OCI-LY3 (cell line): Measurements from ENCODE around the gene CREB5.

Experiments used
- H2AFZ ChIP-seq: fragments of 200-600, 300-600 bp; shearing (Covaris generic); 2 replicates; pipeline ENCODE4 v1.6.0; 2014; ENCODE audit warnings: antibody characterized with exemption, low read depth, low read length
- H3K27ac ChIP-seq: fragments of 200-600, 300-600 bp; sonication (generic); 2 replicates; pipeline ENCODE4 v1.5.1; 2014; ENCODE audit warnings: mild to moderate bottlenecking, low read length, moderate library complexity, mixed read lengths
- H3K27me3 ChIP-seq: fragments of 200-600, 300-600 bp; sonication (generic); 2 replicates; pipeline ENCODE4 v1.6.1; 2014; ENCODE audit warnings: low read depth, low read length, mixed read lengths
- H3K36me3 ChIP-seq: fragments of 200-600, 300-600 bp; sonication (generic); replicated peaks from 2 replicates; pipeline ENCODE3; 2014; ENCODE audit warnings: low read depth, low read length, mixed read lengths
- H3K4me1 ChIP-seq: fragments of 300-600, 200-600 bp; sonication (generic); 2 replicates; pipeline ENCODE4 v1.6.1; 2014; ENCODE audit warnings: low read length, mixed read lengths
- H3K4me2 ChIP-seq: fragments of 200-600, 300-600 bp; sonication (generic); 2 replicates; pipeline ENCODE4 v1.6.1; 2014; ENCODE audit warnings: low read length, mixed read lengths
- H3K4me3 ChIP-seq: fragments of 300-600, 200-600 bp; sonication (generic); 2 replicates; pipeline ENCODE4 v1.5.1; 2014; ENCODE audit warnings: antibody characterized with exemption, mild to moderate bottlenecking, low read length, moderate library complexity
- H3K79me2 ChIP-seq: fragments of 300-600, 200-600 bp; shearing (Covaris generic); 2 replicates; pipeline ENCODE4 v1.6.1; 2014; ENCODE audit warnings: mild to moderate bottlenecking, low read length, mixed read lengths
- H3K9ac ChIP-seq: fragments of 300-600, 200-600 bp; shearing (Covaris generic); 2 replicates; pipeline ENCODE4 v1.6.0; 2014; ENCODE audit warnings: mild to moderate bottlenecking, low read length, moderate library complexity
- H3K9me3 ChIP-seq: fragments of 200-600, 300-600 bp; shearing (Covaris generic); 2 replicates; pipeline ENCODE4 v1.6.1; 2014; ENCODE audit warnings: low read length, mixed read lengths; ENCODE audit not compliant: insufficient read depth
- H4K20me1 ChIP-seq: fragments of 200-600, 300-600 bp; sonication (generic); 2 replicates; pipeline ENCODE4 v1.6.1; 2016; ENCODE audit warnings: low read length, mixed read lengths; ENCODE audit not compliant: insufficient read depth
- CTCF ChIP-seq: fragments of 200-600, 300-600 bp; sonication (generic); IDR thresholded peaks from 2 replicates; pipeline ENCODE4 v1.5.1; 2014; ENCODE audit warnings: antibody characterized with exemption, low read length, low read depth
- EZH2phosphoT487 ChIP-seq: fragments of 200-600 bp; shearing (Covaris generic); IDR thresholded peaks from 2 replicates; pipeline ENCODE4 v1.6.1; 2018; ENCODE audit warnings: antibody characterized with exemption, mixed run types, low read depth

The CREB5 gene

GRCh38 chr7:28858206-28858605, 445.9 kb downstream of the CREB5 start:
- Histone ChIP-seq H3K9ac (no peak overlapping the region), H2AFZ (no peak overlapping the region), H3K9me3 (no peaks in the 10 kb centered on the region), H3K27me3 (peaks cover 12% of the 10 kb centered on the region), H3K4me3 (no peak overlapping the region), H3K4me1 (peaks cover 8% of the 10 kb centered on the region), H4K20me1 (no peaks in the 10 kb centered on the region), H3K79me2 (no peaks in the 10 kb centered on the region), H3K4me2 (no peak overlapping the region), H3K27ac (no peak overlapping the region), H3K36me3 (no peaks in the 10 kb centered on the region)
- TF ChIP-seq EZH2phosphoT487 (no peak), CTCF (no peak)

- no peak overlapping the region for H3K4me3 ChIP-seq
- no peaks in the 10 kb centered on the region for H3K36me3 ChIP-seq
- peaks cover 5% of the 10 kb centered on the region; the same call in 1 of the 2 replicates for H3K4me1 ChIP-seq
- no peaks in the 10 kb centered on the region for H3K79me2 ChIP-seq
- H3K4me2 ChIP-seq = no peak overlapping the region
- peaks cover 12% of the 10 kb centered on the region for H3K27me3 ChIP-seq
- H3K27ac ChIP-seq = no peak overlapping the region
- no peak for TF ChIP-seq CTCF
- TF ChIP-seq EZH2phosphoT487 = no peak
- H2AFZ ChIP-seq = no peak overlapping the region
- no peaks in the 10 kb centered on the region for H4K20me1 ChIP-seq
- H3K9me3 ChIP-seq = no peaks in the 10 kb centered on the region
- no peak overlapping the region for H3K9ac ChIP-seq
Observed at GRCh38 chr7:28858895-28859294, 446.6 kb downstream of the CREB5 start.

GRCh38 chr7:28861825-28862224, 449.5 kb downstream of the CREB5 start:
- Histone ChIP-seq H3K9me3 (no peaks in the 10 kb centered on the region), H2AFZ (no peak overlapping the region), H3K27me3 (peaks cover 24% of the 10 kb centered on the region), H4K20me1 (no peaks in the 10 kb centered on the region), H3K27ac (no peak overlapping the region), H3K4me1 (no peaks in the 10 kb centered on the region), H3K79me2 (no peaks in the 10 kb centered on the region), H3K4me3 (no peak overlapping the region), H3K4me2 (no peak overlapping the region), H3K36me3 (no peaks in the 10 kb centered on the region), H3K9ac (no peak overlapping the region)
- TF ChIP-seq EZH2phosphoT487 (no peak), CTCF (no peak)

- peaks cover 28% of the 10 kb centered on the region for H3K27me3 ChIP-seq
- no peak overlapping the region for H2AFZ ChIP-seq
- no peak overlapping the region for H3K9ac ChIP-seq
- no peaks in the 10 kb centered on the region for H3K36me3 ChIP-seq
- H3K9me3 ChIP-seq = no peaks in the 10 kb centered on the region
- H3K27ac ChIP-seq = no peak overlapping the region
- TF ChIP-seq CTCF = no peak
- TF ChIP-seq EZH2phosphoT487 = no peak
- H3K79me2 ChIP-seq = no peaks in the 10 kb centered on the region
- no peaks in the 10 kb centered on the region for H3K4me1 ChIP-seq
- no peak overlapping the region for H3K4me3 ChIP-seq
- H3K4me2 ChIP-seq = no peak overlapping the region
- no peaks in the 10 kb centered on the region for H4K20me1 ChIP-seq
Observed at GRCh38 chr7:28862595-28863272, 450.4 kb downstream of the CREB5 start.
